Gastrocnemius medialis (tissue), 4 donors: Measurements from ENCODE around the gene SUGT1. TPM values are rescaled to one million over a fixed set of nuclear protein-coding genes. Genes with fewer than 3 reads are reported as not detected.

ENCODE experiments used
- ATAC-seq, 2 donors: fragments of 150-250 bp; one replicate each; pipeline ENCODE4 v1.9.1; 2016
- DNase-seq, 2 donors: peaks; one replicate each; pipeline ENCODE4 v3.0.0-alpha.2; 2019
- H3K27ac ChIP-seq, 4 donors: fragments of 200-600 bp; sonication (generic); 1 replicate in 1 of 4; 2 replicates in 3 of 4; pipeline ENCODE4 v1.5.1; 2016 to 2018; ENCODE audit warnings: mild to moderate bottlenecking in 2 of 4, moderate library complexity in 1 of 4
- H3K27me3 ChIP-seq, 3 donors: fragments of 200-600 bp; sonication (generic) in 2 of 3; 1 replicate in 1 of 3; 2 replicates in 2 of 3; pipeline versions ENCODE4 v1.5.1 to v1.6.0; 2016 to 2019; ENCODE audit warnings: mild to moderate bottlenecking in 1 of 3, moderate library complexity in 1 of 3
- H3K36me3 ChIP-seq, 2 donors: fragments of 200-600 bp; sonication (generic) in 1 of 2; one replicate each; pipeline ENCODE4 v1.5.1; 2017 to 2018
- H3K4me1 ChIP-seq, 2 donors: fragments of 200-600 bp; sonication (generic) in 1 of 2; one replicate each; pipeline ENCODE4 v1.5.1; 2016 to 2017; ENCODE audit warnings: mild to moderate bottlenecking in 2 of 2
- H3K4me3 ChIP-seq, 4 donors: fragments of 200-600 bp; sonication (generic) in 3 of 4; 1 replicate in 1 of 4; 2 replicates in 3 of 4; pipeline ENCODE4 v1.5.1; 2016 to 2019; ENCODE audit warnings: mild to moderate bottlenecking in 2 of 4
- H3K9me3 ChIP-seq, 3 donors: fragments of 200-600 bp; sonication (generic) in 2 of 3; 1 replicate in 1 of 3; 2 replicates in 2 of 3; pipeline ENCODE4 v1.5.1; 2016 to 2019
- POLR2A ChIP-seq, 2 donors: fragments of 450-650 bp; IDR thresholded peaks; one replicate each; pipeline ENCODE4 v1.6.1; 2017; ENCODE audit warnings: antibody characterized with exemption in 2 of 2, mild to moderate bottlenecking in 2 of 2, moderate library complexity in 2 of 2
- in situ Hi-C, 4 donors: fragments of 200-750 bp; cut with MboI; loops; one replicate each; pipeline versions ENCODE4 v1.15.0 to v1.8.0; 2017; ENCODE audit warnings: low sequenced_read_pairs in 4 of 4
- intact Hi-C: fragments of 100-400 bp; cut with DNase I; formaldehyde crosslinking; loops from one replicate; pipeline ENCODE4 v1.15.1; 2023; ENCODE audit warnings: low total_unique reads
- total RNA-seq, 4 donors: library from RNA; depleted of rRNA; stranded (reverse); fragments of >200 nt; gene quantifications; one replicate each; pipeline versions ENCODE4 v1.1.0 to v1.2.3, GENCODE V29; 2016
- TF ChIP-seq, protein P1 (sequence below), 5 experiments: fragments of 450-650 bp in 3 of 5; fragments of 200-600 bp in 2 of 5; sonication (generic) in 2 of 5; IDR thresholded peaks in 4 of 5; conservative IDR thresholded peaks in 1 of 5; 1 replicate in 4 of 5; 2 replicates in 1 of 5; pipeline ENCODE4 v1.5.1; 2016 to 2019; ENCODE audit warnings: antibody characterized with exemption in 5 of 5, mild to moderate bottlenecking in 3 of 5, moderate library complexity in 3 of 5

SUGT1 gene
- total RNA-seq, 4 donors from 2014 or later = 37.5 to 48.5 (median 40.1) TPM

DNA sequence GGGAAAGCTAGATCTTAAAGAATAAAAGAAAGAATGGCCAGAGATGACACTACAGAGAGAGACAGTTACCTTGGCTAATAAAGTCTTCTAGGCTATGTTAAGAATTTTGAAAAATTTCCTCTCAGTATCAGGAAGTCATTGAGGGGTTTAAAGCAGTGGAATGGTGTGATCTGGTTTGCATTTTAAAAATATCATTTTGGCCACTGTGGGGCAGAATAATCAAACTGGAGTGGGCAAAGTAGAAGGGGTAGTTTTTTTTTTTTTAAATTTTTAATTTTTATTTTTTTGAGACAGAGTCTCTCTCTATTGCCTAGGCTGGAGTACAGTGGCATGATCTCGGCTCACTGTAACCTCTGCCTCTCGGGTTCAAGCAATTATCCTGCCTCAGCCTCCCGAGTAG is 91.4 kb downstream of the SUGT1 start:
- H3K27ac ChIP-seq = no peak overlapping the region
- ATAC-seq = no peak
- no peaks in the 10 kb centered on the region for H3K9me3 ChIP-seq
- intact Hi-C loops (no loop called here), in situ Hi-C loops (no loop called here)
- TF ChIP-seq, protein P1, sequence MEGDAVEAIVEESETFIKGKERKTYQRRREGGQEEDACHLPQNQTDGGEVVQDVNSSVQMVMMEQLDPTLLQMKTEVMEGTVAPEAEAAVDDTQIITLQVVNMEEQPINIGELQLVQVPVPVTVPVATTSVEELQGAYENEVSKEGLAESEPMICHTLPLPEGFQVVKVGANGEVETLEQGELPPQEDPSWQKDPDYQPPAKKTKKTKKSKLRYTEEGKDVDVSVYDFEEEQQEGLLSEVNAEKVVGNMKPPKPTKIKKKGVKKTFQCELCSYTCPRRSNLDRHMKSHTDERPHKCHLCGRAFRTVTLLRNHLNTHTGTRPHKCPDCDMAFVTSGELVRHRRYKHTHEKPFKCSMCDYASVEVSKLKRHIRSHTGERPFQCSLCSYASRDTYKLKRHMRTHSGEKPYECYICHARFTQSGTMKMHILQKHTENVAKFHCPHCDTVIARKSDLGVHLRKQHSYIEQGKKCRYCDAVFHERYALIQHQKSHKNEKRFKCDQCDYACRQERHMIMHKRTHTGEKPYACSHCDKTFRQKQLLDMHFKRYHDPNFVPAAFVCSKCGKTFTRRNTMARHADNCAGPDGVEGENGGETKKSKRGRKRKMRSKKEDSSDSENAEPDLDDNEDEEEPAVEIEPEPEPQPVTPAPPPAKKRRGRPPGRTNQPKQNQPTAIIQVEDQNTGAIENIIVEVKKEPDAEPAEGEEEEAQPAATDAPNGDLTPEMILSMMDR (IDR thresholded peaks at IDR 0.05 in 4 of 5, conservative IDR thresholded peaks at IDR 0.05 in 1 of 5) = no peak
- TF ChIP-seq POLR2A (IDR thresholded peaks at IDR 0.05) = no peak
- H3K36me3 ChIP-seq = no peaks in the 10 kb centered on the region
- H3K27me3 ChIP-seq = peaks cover 12 to 26% (median 22%) of the 10 kb centered on the region in 3 donors
- DNase-seq = no peak
- H3K4me3 ChIP-seq = no peak overlapping the region
- no peaks in the 10 kb centered on the region for H3K4me1 ChIP-seq

DNA sequence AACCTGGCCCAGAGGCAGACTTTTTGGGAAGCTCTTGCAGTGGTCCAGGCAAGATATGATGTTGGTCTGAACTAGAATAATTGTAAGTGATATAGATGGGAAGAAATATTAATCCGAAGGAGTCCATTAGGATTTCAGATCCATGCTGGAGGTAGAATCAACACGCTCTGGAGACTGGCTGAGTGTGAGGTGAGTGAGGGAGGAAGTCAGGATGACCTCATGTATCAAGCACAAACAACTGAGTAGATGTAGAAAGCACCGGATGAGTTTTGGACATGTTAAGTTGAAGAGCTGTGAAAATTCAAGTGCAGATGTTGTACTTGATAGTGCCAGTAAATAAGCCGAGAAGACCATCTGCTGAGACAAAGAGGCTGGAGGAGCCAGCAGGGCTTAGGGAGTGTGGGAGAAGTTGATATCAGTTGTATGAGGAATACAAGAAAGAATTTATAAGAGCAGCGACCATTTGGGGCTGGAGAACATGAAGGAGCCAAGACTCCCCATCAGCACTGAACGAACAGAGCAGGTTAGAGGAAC is 92.3 kb downstream of the SUGT1 start:
- Histone ChIP-seq H3K9me3 (no peaks in the 10 kb centered on the region), H3K27me3 (peaks cover 4 to 17% (median 12%) of the 10 kb centered on the region in 3 donors), H3K36me3 (no peaks in the 10 kb centered on the region), H3K27ac (no peak overlapping the region), H3K4me3 (no peak overlapping the region), H3K4me1 (no peaks in the 10 kb centered on the region)
- TF ChIP-seq, protein P1 (IDR thresholded peaks at IDR 0.05 in 4 of 5, conservative IDR thresholded peaks at IDR 0.05 in 1 of 5) = no peak
- TF ChIP-seq POLR2A (IDR thresholded peaks at IDR 0.05) = no peak
- no peak for ATAC-seq
- in situ Hi-C loops (no loop called here), intact Hi-C loops (no loop called here)
- no peak for DNase-seq

DNA sequence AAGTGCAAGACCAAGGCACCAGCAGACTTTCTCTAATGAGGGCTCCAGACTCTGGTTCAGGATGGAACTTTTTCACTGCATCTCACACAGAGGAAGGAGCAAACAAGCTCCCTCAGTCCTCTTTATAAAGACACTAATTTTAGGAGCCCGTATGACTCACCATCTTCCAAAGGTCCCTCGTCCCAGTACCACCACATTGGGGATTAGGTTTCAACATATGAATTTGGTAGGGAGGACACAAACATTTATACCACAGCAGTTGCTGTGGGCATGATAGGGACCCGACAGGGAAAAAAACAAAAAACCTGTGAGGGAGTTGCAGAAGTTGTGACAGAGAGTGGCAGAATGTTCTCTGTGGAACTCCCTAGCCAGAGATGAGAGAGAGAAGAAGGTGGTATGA is 93.5 kb downstream of the SUGT1 start:
- ATAC-seq = no peak

DNA sequence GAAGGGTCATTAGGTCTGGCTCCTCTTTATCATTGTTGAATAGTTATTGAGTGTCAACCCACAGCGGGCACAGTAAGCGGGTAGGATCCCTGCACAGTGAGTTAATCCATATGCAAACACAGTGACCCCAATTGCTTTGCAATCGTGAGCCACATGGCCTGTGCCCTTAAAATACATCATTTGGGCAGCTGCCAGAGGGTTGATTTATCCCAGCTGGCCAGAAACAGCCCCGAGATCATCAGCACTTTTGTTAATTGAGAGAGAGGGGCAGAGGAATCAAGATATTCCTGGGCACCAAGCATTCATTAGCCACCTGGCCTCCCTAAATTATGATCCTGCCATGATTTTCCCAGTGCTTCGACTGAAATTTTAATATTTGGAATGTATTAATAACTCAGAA is 96.8 kb downstream of the SUGT1 start:
- intact Hi-C loops = no loop called here
- Histone ChIP-seq H3K9me3 (no peaks in the 10 kb centered on the region), H3K4me1 (no peaks in the 10 kb centered on the region), H3K36me3 (no peaks in the 10 kb centered on the region), H3K27me3 (no peaks in the 10 kb centered on the region), H3K27ac (no peak overlapping the region), H3K4me3 (no peak overlapping the region)
- in situ Hi-C loops = no loop called here
- TF ChIP-seq, protein P1 (IDR thresholded peaks at IDR 0.05 in 4 of 5, conservative IDR thresholded peaks at IDR 0.05 in 1 of 5) = no peak
- TF ChIP-seq POLR2A (IDR thresholded peaks at IDR 0.05) = no peak
- DNase-seq (no peak), ATAC-seq (no peak)

More for the DNA sequence above, 93.5 kb downstream of the SUGT1 start:
- no peak for DNase-seq
- Histone ChIP-seq H3K4me1 (no peaks in the 10 kb centered on the region), H3K4me3 (no peak overlapping the region), H3K27me3 (peaks cover 0 to 14% (median under 1%) of the 10 kb centered on the region in 3 donors), H3K27ac (no peak overlapping the region), H3K36me3 (no peaks in the 10 kb centered on the region), H3K9me3 (no peaks in the 10 kb centered on the region)
- intact Hi-C loops = no loop called here
- in situ Hi-C loops = no loop called here
- TF ChIP-seq, protein P1 (IDR thresholded peaks at IDR 0.05 in 4 of 5, conservative IDR thresholded peaks at IDR 0.05 in 1 of 5) = no peak
- no peak for TF ChIP-seq POLR2A (IDR thresholded peaks at IDR 0.05)

Other genes with a start within 250 kb of the SUGT1 start
- gene THSD1, start 246.7 kb upstream of the SUGT1 start, total RNA-seq = 1 to 10 TPM; 3.6 to 4.9 (median 4.5) TPM
- gene VPS36, start 202.2 kb upstream of the SUGT1 start, total RNA-seq = 10 to 100 TPM; 27.1 to 55.7 (median 45.2) TPM
- 1 to 10 TPM; 3.6 to 5.0 (median 4.9) TPM for gene CKAP2, start 197.4 kb upstream of the SUGT1 start, total RNA-seq
- 1 to 10 TPM in 3 of 4 donors, under 1 TPM in 1; 0.55 to 1.3 (median 1.1) TPM for gene HNRNPA1L2, start 10.4 kb upstream of the SUGT1 start, total RNA-seq
- gene CNMD, start 87.0 kb downstream of the SUGT1 start, total RNA-seq = not detected
- under 1 TPM in 1 of 4 donors, not detected in 3; 0.39 TPM for gene PCDH8, start 195.8 kb downstream of the SUGT1 start, total RNA-seq